Kidney epithelial cell (primary cell): ENCODE measurements around the gene ARF4. TPM values are rescaled to one million over a fixed set of nuclear protein-coding genes. Genes with fewer than 3 reads are reported as not detected.
"Not testable (repeated sequence)": the region's sequence is repeated elsewhere in the genome, so short reads cannot be mapped to it uniquely, and the experiment has no call there.

Experiments
- DNase-seq: peaks from one replicate; pipeline ENCODE4 v3.0.0-alpha.2; 2010; ENCODE audit warnings: low read depth
- H3K27me3 ChIP-seq: 2 replicates; pipeline ENCODE4 v1.6.0; 2011; ENCODE audit warnings: low read length; ENCODE audit not compliant: control insufficient read depth, insufficient read depth
- H3K36me3 ChIP-seq: 2 replicates; pipeline ENCODE4 v1.5.1; 2011; ENCODE audit warnings: low read length; ENCODE audit not compliant: control insufficient read depth, insufficient read depth
- H3K4me3 ChIP-seq: 2 replicates; pipeline ENCODE4 v1.5.1; 2011; ENCODE audit warnings: low read depth, mild to moderate bottlenecking, control low read depth, low read length
- total RNA-seq: library from RNA; depleted of rRNA; stranded (reverse); fragments of >200 nt; gene quantifications from 2 replicates; pipeline ENCODE4 v1.2.3, GENCODE V29; 2015
- TF ChIP-seq, protein P1 (sequence below): IDR thresholded peaks from 2 replicates; pipeline ENCODE4 v1.5.1; 2011; ENCODE audit warnings: mild to moderate bottlenecking, moderate library complexity, low read length, control low read depth, inconsistent platforms; ENCODE audit not compliant: insufficient read depth, poor library complexity, severe bottlenecking

Gene ARF4
- total RNA-seq, 1 donor from 2014 or later, result 208 TPM

DNA sequence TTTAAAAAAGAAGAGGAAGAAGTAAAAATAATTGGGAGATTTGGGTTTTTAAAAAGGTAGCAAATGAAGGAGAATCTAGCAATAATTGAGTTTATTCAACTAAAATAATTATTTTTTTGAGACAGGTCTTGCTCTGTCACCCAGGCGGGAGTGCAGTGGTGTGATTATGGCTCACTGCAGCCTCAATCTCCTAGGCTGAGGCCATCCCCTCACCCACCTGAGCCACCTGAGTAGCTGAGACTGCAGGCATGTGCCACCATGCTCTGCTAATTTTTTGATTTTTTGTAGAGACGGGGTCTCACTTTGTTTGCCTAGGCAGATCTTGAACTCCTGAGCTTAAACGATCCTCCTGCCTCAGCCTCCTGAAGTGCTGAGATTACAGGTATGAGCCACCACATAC, 27.7 kb upstream of the ARF4 start:
- no peaks in the 10 kb centered on the region for H3K36me3 ChIP-seq

DNA sequence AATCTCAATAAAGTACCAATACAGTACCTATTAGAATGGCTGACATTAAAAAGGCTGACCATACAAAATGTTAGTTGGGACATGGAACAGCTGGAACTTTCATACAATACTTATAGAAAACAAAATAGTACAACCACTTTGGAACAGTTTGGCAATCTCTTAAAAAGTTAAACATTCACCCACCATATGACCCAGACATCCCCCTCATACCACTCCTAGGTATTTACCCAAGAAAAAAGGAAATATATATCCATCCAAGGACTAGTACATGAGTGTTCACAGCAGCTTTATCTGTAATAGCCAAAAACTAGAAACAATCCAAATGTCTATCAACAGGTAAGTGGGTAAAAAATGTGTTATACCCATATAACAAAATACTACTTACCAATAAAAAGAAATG, 25.2 kb upstream of the ARF4 start:
- no peak overlapping the region for H3K4me3 ChIP-seq
- DNase-seq, result no peak
- TF ChIP-seq, protein P1, sequence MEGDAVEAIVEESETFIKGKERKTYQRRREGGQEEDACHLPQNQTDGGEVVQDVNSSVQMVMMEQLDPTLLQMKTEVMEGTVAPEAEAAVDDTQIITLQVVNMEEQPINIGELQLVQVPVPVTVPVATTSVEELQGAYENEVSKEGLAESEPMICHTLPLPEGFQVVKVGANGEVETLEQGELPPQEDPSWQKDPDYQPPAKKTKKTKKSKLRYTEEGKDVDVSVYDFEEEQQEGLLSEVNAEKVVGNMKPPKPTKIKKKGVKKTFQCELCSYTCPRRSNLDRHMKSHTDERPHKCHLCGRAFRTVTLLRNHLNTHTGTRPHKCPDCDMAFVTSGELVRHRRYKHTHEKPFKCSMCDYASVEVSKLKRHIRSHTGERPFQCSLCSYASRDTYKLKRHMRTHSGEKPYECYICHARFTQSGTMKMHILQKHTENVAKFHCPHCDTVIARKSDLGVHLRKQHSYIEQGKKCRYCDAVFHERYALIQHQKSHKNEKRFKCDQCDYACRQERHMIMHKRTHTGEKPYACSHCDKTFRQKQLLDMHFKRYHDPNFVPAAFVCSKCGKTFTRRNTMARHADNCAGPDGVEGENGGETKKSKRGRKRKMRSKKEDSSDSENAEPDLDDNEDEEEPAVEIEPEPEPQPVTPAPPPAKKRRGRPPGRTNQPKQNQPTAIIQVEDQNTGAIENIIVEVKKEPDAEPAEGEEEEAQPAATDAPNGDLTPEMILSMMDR, result no peak
- H3K36me3 ChIP-seq, result no peaks in the 10 kb centered on the region
- no peaks in the 10 kb centered on the region for H3K27me3 ChIP-seq

More for the DNA sequence above, 27.7 kb upstream of the ARF4 start:
- TF ChIP-seq, protein P1, result no peak
- Histone ChIP-seq H3K27me3 (no peaks in the 10 kb centered on the region), H3K4me3 (no peak overlapping the region)
- DNase-seq, result no peak

DNA sequence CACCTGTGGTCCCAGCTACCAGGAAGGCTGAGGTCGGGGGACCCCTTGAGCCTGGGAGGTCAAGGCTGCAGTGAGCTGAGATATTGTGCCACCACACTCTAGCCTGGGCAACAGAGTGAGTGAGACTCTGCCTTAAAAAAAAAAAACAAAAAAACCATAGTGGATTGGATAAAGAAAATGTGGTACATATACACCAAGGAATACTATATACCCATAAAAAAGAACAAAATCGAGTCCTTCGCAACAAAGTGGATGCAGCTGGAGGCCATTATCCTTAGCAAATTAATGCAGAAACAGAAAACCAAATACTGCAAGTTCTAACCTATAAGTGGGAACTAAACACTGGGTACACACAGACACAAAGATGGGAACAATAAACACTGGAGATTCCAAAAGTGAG, 20.6 kb upstream of the ARF4 start:
- no peak for DNase-seq
- TF ChIP-seq, protein P1, result no peak
- H3K27me3 ChIP-seq, result no peaks in the 10 kb centered on the region
- H3K4me3 ChIP-seq, result no peak overlapping the region
- no peaks in the 10 kb centered on the region for H3K36me3 ChIP-seq

DNA sequence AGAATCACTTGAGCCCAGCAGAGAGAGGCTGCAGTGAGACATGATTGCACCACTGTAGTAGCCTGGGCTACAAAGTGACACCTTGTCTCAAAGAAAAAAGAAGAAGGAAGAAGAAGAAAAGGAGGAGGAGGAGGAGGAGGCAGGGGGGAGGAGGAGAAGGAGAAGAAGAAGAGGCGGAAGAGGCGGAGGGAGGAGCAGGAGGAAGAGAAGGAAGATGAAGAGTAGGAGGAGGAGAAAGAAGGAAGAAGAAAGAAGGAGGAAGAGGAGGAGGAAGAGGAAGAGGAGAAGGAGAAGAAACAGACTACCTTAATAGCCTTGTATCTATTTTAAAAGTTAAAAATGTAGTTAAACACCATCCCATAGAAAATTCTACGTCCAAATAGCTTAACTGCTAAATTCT, 19.1 kb upstream of the ARF4 start:
- TF ChIP-seq, protein P1, result no peak
- no peaks in the 10 kb centered on the region for H3K36me3 ChIP-seq
- no peak for DNase-seq
- no peaks in the 10 kb centered on the region for H3K27me3 ChIP-seq
- no peak overlapping the region for H3K4me3 ChIP-seq

DNA sequence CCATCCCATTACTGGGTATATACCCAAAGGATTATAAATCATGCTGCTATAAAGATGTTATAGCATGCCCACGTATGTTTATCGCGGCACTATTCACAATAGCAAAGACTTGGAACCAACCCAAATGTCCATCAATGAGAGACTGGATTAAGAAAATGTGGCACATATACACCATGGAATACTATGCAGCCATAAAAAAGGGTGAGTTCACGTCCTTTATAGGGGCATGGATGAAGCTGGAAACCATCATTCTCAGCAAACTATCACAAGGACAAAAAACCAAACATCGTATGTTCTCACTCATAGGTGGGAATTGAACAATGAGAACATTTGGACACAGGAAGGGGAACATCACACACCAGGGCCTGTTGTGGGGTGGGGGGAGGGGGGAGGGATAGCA, 14.7 kb upstream of the ARF4 start:
- not testable (repeated sequence) for H3K4me3 ChIP-seq, DNase-seq, H3K36me3 ChIP-seq, H3K27me3 ChIP-seq

DNA sequence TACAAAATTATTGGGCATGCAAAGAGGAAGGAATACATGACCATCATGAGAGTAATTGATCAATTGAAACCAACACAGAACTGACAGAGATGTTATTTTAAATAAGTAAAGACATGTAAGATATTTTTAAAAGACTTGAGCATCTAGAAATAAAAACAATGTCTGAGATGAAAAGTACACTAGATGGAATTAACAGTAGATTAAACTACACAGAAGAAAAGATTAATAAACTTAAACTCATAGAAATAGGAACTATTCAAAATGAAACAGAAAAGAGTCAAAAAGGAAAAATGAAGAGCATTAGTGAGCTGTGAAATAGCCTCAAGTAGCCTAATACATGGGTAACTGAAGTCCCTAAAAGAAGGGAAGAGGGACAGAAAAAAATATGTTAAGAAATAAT, 8.5 kb upstream of the ARF4 start:
- no peak for DNase-seq
- TF ChIP-seq, protein P1, result no peak
- H3K27me3 ChIP-seq, result no peaks in the 10 kb centered on the region
- H3K36me3 ChIP-seq, result no peaks in the 10 kb centered on the region
- H3K4me3 ChIP-seq, result no peak overlapping the region

DNA sequence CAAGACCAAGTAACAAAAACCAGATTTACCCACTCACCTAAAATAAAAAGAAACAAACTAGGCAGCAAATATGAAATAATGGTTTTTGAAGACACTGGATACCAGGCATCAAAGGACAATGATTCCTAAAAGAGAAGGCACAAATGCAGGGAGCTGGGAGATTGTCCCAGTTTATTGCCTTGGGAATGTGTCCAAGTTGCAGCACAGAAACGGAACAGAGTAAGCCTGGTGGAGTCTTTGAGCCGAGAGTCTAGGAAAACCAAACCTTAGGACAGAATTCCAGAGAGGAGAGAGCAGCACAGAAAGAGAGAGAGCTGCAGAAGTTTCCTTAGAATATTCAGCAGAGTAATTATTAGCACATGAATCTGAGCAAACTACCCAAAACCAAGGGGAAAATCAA, 7.8 kb upstream of the ARF4 start:
- no peak for DNase-seq
- TF ChIP-seq, protein P1, result no peak

More for the DNA sequence above, 7.8 kb upstream of the ARF4 start:
- Histone ChIP-seq H3K36me3 (no peaks in the 10 kb centered on the region), H3K27me3 (no peaks in the 10 kb centered on the region), H3K4me3 (no peak overlapping the region)
